Kidney glomerular epithelial cell (primary cell): Measurements from ENCODE around the gene MTHFD2L.
A peak's percentile ranks its signal among the peaks of the same experiment; 100 is the strongest.
"Not testable (repeated sequence)": the region's sequence is repeated elsewhere in the genome, so short reads cannot be mapped to it uniquely, and the experiment has no call there.

Experiments
- DNase-seq: peaks from one replicate; lab custom pipeline; 2025; lab: John Stamatoyannopoulos, UW

The MTHFD2L gene

GRCh38 chr4:74157561-74158465, at the start of gene MTHFD2L:
MTHFD2L (plus strand) TSS chr4:74158118; CDS start chr4:74158139, 21 bp downstream.
- DNase-seq, result peak; percentile 89

- no peak for DNase-seq
Observed at GRCh38 chr4:74108457-74109115, 49.3 kb upstream of the MTHFD2L start.

GRCh38 chr4:74109116-74109869, 48.6 kb upstream of the MTHFD2L start:
- DNase-seq, result peak; percentile 93

- peak; percentile 96 for DNase-seq
Observed at GRCh38 chr4:74109870-74110605, 47.9 kb upstream of the MTHFD2L start.

GRCh38 chr4:74110670-74111069, 47.2 kb upstream of the MTHFD2L start:
- DNase-seq, result no peak

- DNase-seq, result no peak
Observed at GRCh38 chr4:74111306-74111975, 46.5 kb upstream of the MTHFD2L start.

GRCh38 chr4:74111990-74112389, 45.9 kb upstream of the MTHFD2L start:
- peak; percentile 59 for DNase-seq

GRCh38 chr4:74112399-74113105, 45.4 kb upstream of the MTHFD2L start:
- peak; percentile 29 for DNase-seq

GRCh38 chr4:74114234-74114633, 43.7 kb upstream of the MTHFD2L start:
- DNase-seq, result peak; percentile 44

- peak; percentile 78 for DNase-seq
Observed at GRCh38 chr4:74117024-74117534, 40.8 kb upstream of the MTHFD2L start.

- DNase-seq, result no peak
Observed at GRCh38 chr4:74118600-74119338, 39.1 kb upstream of the MTHFD2L start.

- no peak for DNase-seq
Observed at GRCh38 chr4:74120086-74120485, 37.8 kb upstream of the MTHFD2L start.

GRCh38 chr4:74121643-74122579, 36.0 kb upstream of the MTHFD2L start:
- DNase-seq, result no peak

- no peak for DNase-seq
Observed at GRCh38 chr4:74123065-74123728, 34.7 kb upstream of the MTHFD2L start.

- no peak for DNase-seq
Observed at GRCh38 chr4:74125029-74125428, 32.9 kb upstream of the MTHFD2L start.

GRCh38 chr4:74127745-74128144, 30.2 kb upstream of the MTHFD2L start:
- DNase-seq, result no peak

- not testable (repeated sequence) for DNase-seq
Observed at GRCh38 chr4:74130843-74131242, 27.1 kb upstream of the MTHFD2L start.

- not testable (repeated sequence) for DNase-seq
Observed at GRCh38 chr4:74132188-74132587, 25.7 kb upstream of the MTHFD2L start.
